WTC11 (cell line): ENCODE measurements around the gene SERPINA4.

Experiments
- CTCF ChIP-seq: fragments of 200-600 bp; IDR thresholded peaks from 2 replicates; pipeline ENCODE4 v1.8.0; 2022; ENCODE audit warnings: antibody characterized with exemption
- ERG ChIP-seq: fragments of 250-450 bp; sonication (Bioruptor Pico); IDR thresholded peaks from 2 replicates; pipeline ENCODE4 v1.8.0; 2021; ENCODE audit warnings: mild to moderate bottlenecking
- MAX ChIP-seq: sonication (generic); formaldehyde crosslinking; IDR thresholded peaks from 2 replicates; pipeline ENCODE4 v1.8.0; 2022; ENCODE audit warnings: mild to moderate bottlenecking, missing genetic modification reagents
- SMAD3 ChIP-seq: sonication (generic); formaldehyde crosslinking; IDR thresholded peaks from 2 replicates; pipeline ENCODE4 v1.8.0; 2022; ENCODE audit warnings: missing genetic modification reagents, mild to moderate bottlenecking, borderline replicate concordance
- USF2 ChIP-seq: sonication (generic); formaldehyde crosslinking; IDR thresholded peaks from 2 replicates; pipeline ENCODE4 v1.8.1; 2023; ENCODE audit warnings: mild to moderate bottlenecking, missing genetic modification reagents, moderate library complexity
- ZNF512 ChIP-seq: sonication (generic); formaldehyde crosslinking; IDR thresholded peaks from 2 replicates; pipeline ENCODE4 v1.8.1; 2022; ENCODE audit warnings: missing genetic modification reagents, borderline replicate concordance

- TF ChIP-seq SMAD3 (CRISPR knock-in tag) (no peak), MAX (no peak), CTCF (no peak), USF2 (no peak), ERG (CRISPR knock-in tag) (no peak), ZNF512 (no peak)
Measured at GRCh38 chr14:94555991-94556390, 5.3 kb upstream of the SERPINA4 start.
